ENCODE results near the gene SLC9C1. TPM values are rescaled to one million over a fixed set of nuclear protein-coding genes. Genes with fewer than 3 reads are reported as not detected.

Gene SLC9C1
- polyA plus RNA-seq, 1 donor (not counting 4 experiments of a cell fraction or from before 2014, with no cell fraction given) = not detected

DNA sequence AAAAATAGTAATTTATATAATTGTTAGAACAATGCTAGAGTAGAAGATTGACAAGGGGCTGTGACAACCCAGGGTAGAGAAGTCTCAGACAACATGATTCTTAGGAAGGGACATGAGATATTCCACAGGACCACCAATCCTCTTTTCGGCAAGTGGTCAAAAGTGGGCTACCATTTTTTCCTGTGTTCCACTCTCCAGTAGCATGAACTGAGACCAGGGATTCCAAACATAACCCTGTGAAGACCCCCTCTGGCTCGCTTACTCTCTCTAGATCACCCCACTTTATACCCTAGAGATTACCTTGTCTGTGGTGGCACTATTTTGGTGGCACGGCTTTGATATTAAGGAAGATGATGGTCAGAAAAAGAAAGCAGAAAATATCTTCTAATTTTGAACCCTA, 161.9 kb downstream of the SLC9C1 start:
- H4K20me1 ChIP-seq (ENCODE audit: control insufficient read depth, extremely low read depth, insufficient read depth, low read length) = no peaks in the 10 kb centered on the region
- TF ChIP-seq EZH2 (IDR thresholded peaks at IDR 0.05; ENCODE audit: low read length) = no peak
- no peak for TF ChIP-seq CTCF (optimal IDR thresholded peaks at IDR 0.05 in 1 of 3, IDR thresholded peaks at IDR 0.05 in 1 of 3, conservative IDR thresholded peaks at IDR 0.05 in 1 of 3; ENCODE audit: extremely low read depth in 1 of 3, insufficient read depth in 2 of 3, low read length in 3 of 3)
- no peaks in the 10 kb centered on the region for H3K27me3 ChIP-seq (ENCODE audit: control insufficient read depth, extremely low read depth, insufficient read depth, low read length)
- H3K4me3 ChIP-seq (ENCODE audit: control insufficient read depth in 2 of 3, extremely low read depth in 1 of 3, insufficient read depth in 2 of 3, low read depth in 1 of 3, low read length in 3 of 3) = no peak overlapping the region
- no peak overlapping the region for H3K27ac ChIP-seq (ENCODE audit: control insufficient read depth, insufficient read depth, low read length)
- H3K9me1 ChIP-seq (ENCODE audit: control insufficient read depth, extremely low read depth, insufficient read depth, low read length) = no peaks in the 10 kb centered on the region
- H3K9ac ChIP-seq (ENCODE audit: control insufficient read depth, extremely low read depth, insufficient read depth, low read length) = no peak overlapping the region
- no peak for DNase-seq (ENCODE audit: low read depth, low spot score)
- H3K4me2 ChIP-seq (ENCODE audit: control insufficient read depth, extremely low read depth, insufficient read depth, low read depth, low read length) = no peak overlapping the region
- peaks cover 25% of the 10 kb centered on the region for H3K4me1 ChIP-seq (ENCODE audit: control insufficient read depth, extremely low read depth, insufficient read depth, low read length)
- H3K9me3 ChIP-seq (ENCODE audit: control insufficient read depth, low read depth, low read length) = no peaks in the 10 kb centered on the region
- H3K36me3 ChIP-seq (ENCODE audit: control insufficient read depth in 2 of 2, extremely low read depth in 1 of 2, insufficient read depth in 2 of 2, low read length in 2 of 2) = peaks cover 0 to 6% of the 10 kb centered on the region in 2 experiments
- no peak for FAIRE-seq
- dilution Hi-C loops (cut with MboI; ENCODE audit: extremely low pct_ligation_motif_present, low sequenced_read_pairs) = no loop called here
- no peaks in the 10 kb centered on the region for H3K79me2 ChIP-seq (ENCODE audit: control insufficient read depth, insufficient read depth, low read length)
- no peak overlapping the region for H2AFZ ChIP-seq (ENCODE audit: control insufficient read depth, low read length)

- H3K4me3 ChIP-seq (ENCODE audit: control insufficient read depth in 2 of 3, extremely low read depth in 1 of 3, insufficient read depth in 2 of 3, low read depth in 1 of 3, low read length in 3 of 3) = no peak overlapping the region
- H3K27ac ChIP-seq (ENCODE audit: control insufficient read depth, insufficient read depth, low read length) = no peak overlapping the region
- dilution Hi-C loops (cut with MboI; ENCODE audit: extremely low pct_ligation_motif_present, low sequenced_read_pairs) = no loop called here
- no peak for FAIRE-seq
- no peaks in the 10 kb centered on the region for H4K20me1 ChIP-seq (ENCODE audit: control insufficient read depth, extremely low read depth, insufficient read depth, low read length)
- H3K36me3 ChIP-seq (ENCODE audit: control insufficient read depth in 2 of 2, extremely low read depth in 1 of 2, insufficient read depth in 2 of 2, low read length in 2 of 2) = peaks cover 0 to 6% of the 10 kb centered on the region in 2 experiments
- TF ChIP-seq CTCF (optimal IDR thresholded peaks at IDR 0.05 in 1 of 3, IDR thresholded peaks at IDR 0.05 in 1 of 3, conservative IDR thresholded peaks at IDR 0.05 in 1 of 3; ENCODE audit: extremely low read depth in 1 of 3, insufficient read depth in 2 of 3, low read length in 3 of 3) (no peak), EZH2 (IDR thresholded peaks at IDR 0.05; ENCODE audit: low read length) (no peak)
- H2AFZ ChIP-seq (ENCODE audit: control insufficient read depth, low read length) = no peak overlapping the region
- H3K9me1 ChIP-seq (ENCODE audit: control insufficient read depth, extremely low read depth, insufficient read depth, low read length) = no peaks in the 10 kb centered on the region
- no peak overlapping the region for H3K9ac ChIP-seq (ENCODE audit: control insufficient read depth, extremely low read depth, insufficient read depth, low read length)
- no peak for DNase-seq (ENCODE audit: low read depth, low spot score)
- peaks cover 30% of the 10 kb centered on the region for H3K4me1 ChIP-seq (ENCODE audit: control insufficient read depth, extremely low read depth, insufficient read depth, low read length)
- no peaks in the 10 kb centered on the region for H3K79me2 ChIP-seq (ENCODE audit: control insufficient read depth, insufficient read depth, low read length)
- H3K9me3 ChIP-seq (ENCODE audit: control insufficient read depth, low read depth, low read length) = no peaks in the 10 kb centered on the region
- no peaks in the 10 kb centered on the region for H3K27me3 ChIP-seq (ENCODE audit: control insufficient read depth, extremely low read depth, insufficient read depth, low read length)
- no peak overlapping the region for H3K4me2 ChIP-seq (ENCODE audit: control insufficient read depth, extremely low read depth, insufficient read depth, low read depth, low read length)
These were observed 162.9 kb downstream of the SLC9C1 start for GRCh38 chr3:112131111-112131510.

Data from keratinocyte (primary cell).